Renal cortex interstitium (tissue), 11 donors: ENCODE data around the gene GNAI1. TPM values are rescaled to one million over a fixed set of nuclear protein-coding genes. Genes with fewer than 3 reads are reported as not detected.

Experiments
- DNase-seq, 11 donors: peaks; one replicate each; pipeline ENCODE4 v3.0.0-alpha.2; 2013; ENCODE audit warnings: low read depth in 9 of 11, low spot score in 4 of 11; ENCODE audit errors: extremely low read depth in 1 of 11
- polyA plus RNA-seq, 3 donors: library from polyadenylated mRNA; unstranded; fragments of 120-200 nt; gene quantifications; one replicate each; pipeline ENCODE4 v1.2.1, GENCODE V29; 2013; ENCODE audit not compliant: insufficient read length in 3 of 3

The GNAI1 gene
- polyA plus RNA-seq, 3 donors, result 107 to 156 (median 137) TPM

DNA sequence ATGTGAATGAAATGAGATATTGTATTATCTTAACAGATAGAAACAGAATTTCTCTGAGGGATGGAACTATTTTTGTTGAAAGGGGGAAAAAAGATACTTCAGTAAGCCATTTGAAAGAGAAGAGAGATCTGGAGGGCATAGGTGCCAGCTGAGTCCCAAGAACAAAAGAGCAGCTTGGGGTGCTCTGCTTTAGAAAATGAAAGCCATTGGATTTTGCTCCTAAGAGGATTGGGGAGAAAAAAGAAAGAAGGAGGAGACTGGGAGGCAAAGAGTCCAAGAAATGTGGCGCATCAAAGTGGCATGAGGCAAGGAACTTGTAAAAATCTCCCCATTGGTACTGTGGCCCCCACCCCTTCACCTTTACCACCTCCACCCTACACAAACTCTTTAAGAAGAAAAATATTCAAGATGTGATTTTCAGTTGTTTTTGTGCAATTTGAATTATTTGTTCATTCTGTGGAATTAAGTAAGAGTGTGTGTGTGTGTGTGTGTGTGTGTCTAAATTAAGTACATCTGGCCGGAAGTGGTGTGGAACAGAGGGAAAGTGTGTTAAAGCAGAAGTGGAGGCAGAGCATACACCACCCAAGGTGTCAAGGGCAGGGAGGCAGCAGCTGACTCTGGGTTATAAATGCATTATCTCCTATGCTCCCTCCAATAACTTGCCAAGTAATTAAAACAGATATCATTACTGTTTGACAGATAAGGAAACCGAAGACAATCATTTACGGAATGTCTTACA is 9.9 kb upstream of the GNAI1 start:
- DNase-seq, result no peak

DNA sequence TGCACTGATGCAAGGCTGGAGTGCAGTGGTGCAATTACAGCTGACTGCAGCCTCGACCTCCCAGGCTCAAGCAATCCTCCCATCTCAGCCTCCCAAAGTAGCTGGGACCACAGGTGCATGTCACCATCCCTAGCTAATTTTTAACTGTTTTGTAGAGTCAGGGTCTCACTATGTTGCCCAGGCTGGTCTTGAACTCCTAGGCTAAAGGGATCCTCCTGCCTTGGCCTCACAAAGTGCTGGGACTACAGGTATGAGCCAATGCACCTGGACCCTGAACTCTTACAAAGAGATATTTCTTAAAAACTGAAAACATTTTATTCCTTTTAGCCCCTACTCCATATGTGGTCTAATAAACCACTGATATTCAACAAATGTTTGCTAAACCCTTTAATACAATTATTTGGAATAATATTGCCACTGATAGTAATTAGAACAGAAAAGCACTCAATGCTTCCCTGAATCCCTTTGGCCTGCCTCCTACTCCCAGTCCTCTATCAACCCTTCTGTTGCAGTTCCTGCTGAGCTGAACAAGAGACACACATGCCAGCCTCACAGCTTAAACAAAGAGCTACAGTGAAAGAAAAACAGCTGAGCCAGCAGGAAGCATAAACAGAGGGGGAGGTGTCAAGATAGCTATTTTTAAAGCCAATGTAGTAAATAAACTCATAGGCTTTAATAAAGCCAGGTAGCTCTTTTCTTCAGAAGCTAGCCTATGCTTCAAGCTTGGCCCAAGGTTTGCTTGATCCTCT is 7.0 kb upstream of the GNAI1 start:
- DNase-seq, result no peak

DNA sequence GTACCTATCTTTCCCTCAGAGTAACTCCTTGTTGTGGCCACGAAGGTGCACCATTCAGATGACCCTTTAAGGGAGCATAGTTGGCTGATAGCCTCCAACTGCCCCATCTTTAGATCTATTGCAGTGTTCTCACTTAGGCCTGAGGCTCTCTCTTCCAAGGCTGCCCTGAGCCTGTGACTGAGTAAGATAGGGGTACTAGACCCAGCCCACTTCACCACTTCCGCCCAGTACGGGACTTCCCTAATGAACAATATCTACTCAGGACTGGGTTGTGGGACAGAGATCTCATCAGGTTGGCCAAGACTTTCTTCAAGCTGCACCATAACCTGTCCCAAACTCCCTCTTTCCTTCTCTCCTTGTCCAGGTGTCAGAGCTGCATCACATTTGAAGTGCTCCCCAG is 5.7 kb upstream of the GNAI1 start:
- no peak for DNase-seq

DNA sequence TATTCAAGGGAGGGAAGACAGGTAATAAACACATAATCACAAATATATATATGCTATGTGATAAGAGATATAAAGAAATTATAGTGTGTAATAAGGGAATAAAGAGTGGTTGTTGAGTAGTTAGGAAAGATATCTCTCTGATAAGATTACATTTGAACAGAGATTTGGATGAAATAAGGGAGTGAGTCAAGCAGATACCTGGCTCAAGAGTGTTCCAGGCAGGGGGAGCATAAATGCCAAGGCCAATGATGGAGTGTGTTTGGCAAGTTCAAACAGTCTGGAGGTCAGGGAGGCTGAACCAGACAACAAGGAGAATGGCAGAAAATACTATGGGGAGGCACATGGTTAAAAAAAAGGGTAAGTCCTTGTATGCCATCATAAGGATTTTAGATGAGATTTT is 4.8 kb upstream of the GNAI1 start:
- DNase-seq, result no peak

DNA sequence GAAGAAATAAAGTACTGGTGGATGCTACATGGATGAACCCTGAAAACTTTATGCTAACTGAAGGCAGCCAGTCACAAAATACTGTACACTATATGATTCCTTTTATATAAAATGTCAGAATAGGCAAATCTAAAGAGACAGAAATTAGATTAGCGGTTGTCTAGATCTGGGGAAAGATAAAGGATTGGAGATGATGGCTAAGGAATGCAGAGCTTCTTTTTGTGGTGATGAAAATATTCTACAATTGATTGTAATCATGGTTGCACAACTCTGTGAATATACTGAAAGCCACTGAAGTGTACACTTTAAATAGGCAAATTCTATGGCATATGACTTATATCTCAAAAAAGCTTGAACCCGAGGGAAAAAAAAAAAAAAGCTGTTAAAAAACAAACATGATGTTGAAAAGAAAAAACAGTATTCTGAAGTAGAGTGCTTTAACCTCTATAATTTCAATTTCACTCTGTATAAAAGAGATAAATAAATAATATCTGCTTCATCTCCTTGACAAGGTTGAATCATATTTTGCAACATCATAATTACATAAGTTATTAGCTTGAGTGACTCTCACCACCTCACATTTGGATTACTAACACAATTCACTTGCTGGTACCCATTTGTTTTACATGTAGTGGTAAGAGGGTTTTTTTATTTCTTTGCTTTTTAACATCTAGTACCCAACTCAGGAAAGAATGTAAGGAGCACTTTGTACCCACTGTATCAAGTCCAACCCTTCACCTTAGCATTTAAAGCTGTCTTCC is 2.8 kb upstream of the GNAI1 start:
- DNase-seq, result no peak

DNA sequence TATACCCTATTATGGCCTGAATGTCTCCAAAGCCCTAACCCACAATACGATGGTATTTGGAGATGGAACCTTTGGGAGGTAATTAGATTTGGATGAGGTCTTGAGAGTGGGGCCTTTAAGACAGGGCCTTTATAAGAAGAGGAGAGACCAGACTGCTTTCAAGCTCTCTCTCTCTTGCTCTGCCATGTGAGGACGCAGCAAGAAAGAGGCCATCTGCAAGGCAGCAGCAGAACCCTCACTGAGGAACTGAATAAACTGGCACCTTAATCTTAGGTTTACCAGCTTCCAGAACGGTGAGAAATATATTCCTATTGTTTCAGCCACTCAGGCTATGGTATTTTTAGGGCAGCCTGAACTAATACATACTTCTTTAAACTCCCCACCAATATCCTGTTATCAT is 2.0 kb upstream of the GNAI1 start:
- DNase-seq, result no peak

DNA sequence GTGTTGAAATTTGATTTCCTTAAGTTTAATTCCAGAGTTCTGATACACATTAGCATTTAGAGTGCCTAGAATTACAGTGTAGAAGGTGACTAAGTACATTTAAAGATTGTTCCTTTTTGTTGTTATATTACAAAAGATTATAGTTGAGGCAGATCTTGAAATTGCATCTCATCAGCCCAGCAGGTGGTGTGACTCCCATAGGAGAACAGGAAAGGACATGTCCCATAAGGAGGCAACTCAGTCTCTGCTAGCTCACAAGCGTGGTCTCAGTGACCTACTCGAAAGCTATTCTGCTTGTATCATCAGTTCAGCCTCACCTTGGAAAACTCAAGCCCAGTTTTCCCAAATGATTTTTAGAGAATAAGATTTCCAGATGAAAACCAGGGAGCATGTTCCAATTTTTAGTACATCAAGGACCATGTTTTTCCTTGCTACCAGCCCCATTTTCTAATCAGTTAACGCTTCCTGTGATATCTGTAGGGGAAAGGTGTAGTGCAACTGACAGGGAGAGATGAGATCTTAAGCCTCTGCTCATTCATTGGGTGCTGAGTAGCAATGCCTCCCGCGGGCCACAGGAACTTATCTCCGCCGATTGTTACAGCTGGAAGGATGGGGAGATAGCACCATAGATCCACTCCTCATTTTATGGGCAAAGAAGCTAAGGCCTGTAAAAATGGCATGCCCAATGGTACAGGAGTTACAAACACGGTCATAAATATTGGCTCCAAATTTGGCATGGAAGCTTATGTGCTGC is 1.1 kb upstream of the GNAI1 start:
- no peak for DNase-seq

DNA sequence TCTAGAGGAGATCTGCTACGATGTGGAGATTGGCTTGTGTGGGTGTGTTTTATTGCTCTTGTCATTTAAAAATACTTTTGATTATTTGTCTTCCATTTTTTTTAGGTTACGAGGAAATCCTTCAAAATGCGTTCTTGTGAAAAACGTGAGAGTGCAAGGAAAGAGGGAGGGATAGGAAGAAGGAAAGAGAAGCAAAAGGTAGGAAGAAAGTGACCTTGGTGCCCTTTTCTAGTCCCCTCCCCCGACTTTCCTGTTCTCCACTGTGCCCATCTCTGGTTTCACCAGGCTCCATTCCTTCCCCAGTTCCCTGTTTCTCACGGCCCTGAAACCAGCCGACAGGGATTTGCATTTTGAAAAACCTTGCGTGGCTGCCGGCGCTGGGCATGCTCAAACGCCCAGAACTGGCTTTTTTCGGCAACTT is 506 bp upstream of the GNAI1 start:
- peak in 1 of 11 donors; percentile 53 for DNase-seq

DNA sequence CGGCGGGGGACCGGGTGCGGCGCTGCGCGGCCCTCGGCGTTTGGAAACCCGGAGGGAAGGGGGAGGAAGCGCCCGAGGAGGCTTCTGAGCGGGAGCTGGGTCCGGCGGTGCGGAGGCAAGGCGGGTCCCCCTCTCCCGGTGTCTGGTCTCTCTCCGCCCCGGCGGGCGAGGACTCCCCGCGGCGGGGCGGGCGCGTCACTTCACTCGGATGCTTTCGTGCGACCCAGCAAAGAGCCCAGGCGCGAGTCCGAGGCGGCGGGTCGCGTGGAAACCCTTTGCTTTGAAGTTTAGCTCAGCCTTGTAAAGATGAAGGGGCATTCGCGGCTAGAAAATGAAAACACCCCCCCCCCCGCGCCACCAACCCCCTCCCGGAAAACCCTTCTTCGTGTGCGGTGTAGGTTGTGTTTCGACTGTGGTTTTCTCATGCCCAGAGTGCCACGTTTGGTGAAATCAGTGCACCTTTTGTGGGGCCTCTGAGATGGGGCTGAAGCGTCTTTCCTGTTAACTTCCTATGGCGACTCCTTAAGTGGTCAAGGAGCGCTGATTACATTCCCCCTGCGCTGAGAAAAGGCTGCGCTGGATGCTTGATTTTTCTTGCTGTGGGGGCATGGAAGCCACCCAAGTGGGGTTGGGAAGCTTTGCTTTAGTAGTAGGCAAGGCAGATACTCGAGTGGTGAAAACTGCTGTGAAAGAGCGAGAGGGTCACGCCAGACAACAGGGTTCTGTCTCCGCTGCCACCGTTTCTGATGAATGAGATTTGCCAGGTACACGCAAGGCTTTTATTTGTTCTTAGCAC is 876 bp downstream of the GNAI1 start:
- peak in 1 of 11 donors; percentile 30 for DNase-seq

DNA sequence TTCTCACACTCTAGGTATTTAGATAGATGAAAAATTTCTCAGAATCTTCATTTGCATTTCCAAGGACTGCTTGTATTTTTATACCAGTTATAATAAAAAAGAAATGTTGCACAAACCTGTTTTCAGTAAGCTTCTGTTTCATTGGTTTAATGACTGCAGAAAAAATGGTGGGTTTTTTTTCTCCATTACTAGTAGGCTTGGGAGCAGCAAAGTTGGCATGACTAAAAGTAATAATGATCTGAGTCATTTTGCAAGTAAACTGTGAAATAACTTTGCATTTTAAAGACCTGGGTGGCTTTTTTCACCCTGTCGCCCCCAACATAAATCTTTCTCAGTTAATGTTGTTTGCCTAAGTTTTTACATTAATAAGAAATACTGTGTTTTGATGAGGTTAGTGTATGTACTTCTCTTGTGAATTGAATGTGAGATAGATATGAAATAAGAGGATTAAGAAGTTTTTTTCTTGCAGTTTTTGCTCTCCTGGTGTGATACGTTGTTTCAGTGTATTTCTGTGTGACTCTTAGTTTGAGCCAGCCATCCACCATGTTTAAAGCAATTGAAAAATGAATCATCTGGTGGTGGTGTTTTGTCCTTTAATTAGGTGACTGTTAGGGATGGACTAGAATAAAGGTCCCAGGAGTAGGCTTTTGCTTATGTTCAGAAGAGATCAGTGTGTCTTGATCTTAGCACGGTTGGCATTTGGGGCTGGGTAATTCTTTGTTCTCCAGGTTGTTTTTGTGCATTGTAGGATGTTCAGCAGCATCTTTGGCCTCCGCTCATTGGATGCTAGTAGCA is 1.8 kb downstream of the GNAI1 start:
- peak in 1 of 11 donors; percentile 28 for DNase-seq

DNA sequence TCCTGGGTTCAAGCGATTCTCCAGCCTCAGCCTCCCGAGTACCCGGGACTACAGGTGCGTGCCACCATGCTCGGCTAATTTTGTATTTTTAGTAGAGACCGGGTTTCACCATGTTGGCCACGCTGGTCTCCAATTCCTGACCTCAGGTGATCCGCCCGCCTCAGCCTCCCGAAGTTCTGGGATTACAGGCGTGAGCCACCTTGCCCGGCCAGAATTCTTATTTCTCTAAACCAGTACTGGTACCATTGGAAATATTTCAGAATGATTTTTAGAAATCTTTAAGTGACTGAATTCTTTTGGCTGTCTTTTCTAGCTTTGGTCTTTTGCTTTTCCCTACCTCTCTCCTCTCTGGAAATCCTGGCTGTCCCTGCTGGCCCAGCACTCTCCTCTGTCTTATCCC is 2.8 kb downstream of the GNAI1 start:
- no peak for DNase-seq

DNA sequence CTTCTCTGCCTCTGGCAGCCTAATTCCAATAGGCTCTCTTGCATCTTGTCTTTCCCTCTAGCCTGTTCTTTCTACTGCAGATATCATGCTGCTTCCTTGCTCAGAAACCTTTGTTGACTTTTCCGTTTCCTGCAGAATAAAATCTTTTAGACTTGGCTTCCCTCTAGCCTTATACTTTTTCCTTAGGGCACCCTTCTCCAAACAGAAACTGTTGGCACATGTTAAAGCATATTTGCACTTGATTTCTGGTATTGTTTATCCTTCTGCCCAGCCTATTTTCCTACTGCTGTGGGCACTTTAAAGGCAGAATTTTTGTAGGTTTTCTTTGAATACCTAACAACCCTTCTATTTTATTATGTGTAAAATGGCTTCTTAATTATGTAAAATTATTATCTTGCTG is 4.6 kb downstream of the GNAI1 start:
- no peak for DNase-seq

DNA sequence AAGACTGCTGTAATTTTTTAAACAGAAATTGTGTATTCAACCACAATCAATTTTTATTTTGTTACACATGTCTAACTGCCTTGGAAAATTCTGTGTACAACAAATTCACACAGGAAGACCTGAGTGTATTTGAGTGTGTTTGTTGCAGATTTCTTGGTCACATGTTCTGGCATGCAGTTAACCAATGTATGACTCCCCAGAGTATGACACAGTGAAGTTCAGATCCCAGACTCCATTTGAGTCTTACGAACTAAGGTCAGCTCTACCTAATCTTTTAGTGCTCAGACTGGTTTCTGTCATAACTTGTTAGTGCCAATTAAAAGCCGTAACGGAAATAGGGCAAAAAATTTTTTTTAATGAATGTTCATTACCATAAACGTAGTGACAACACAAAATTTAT is 5.8 kb downstream of the GNAI1 start:
- DNase-seq, result no peak

DNA sequence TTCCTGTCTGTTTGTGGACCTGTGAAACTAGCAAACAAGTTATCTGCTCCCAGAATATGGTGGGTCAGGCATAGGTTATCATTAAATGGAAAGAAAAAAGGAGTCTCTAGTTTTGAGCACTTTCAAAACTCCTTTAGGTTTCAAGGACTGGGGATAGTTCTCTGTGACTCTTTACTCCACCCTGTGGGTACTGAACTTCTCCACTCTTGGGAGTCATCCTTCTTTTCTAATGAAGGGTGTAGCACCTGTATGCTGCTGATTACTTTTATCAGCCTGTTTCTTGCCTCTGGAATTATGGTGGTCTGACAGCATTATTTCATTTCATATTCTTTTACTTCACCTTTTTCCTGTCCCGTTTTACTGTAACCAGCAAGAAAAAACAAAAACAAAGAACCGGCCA is 6.7 kb downstream of the GNAI1 start:
- no peak for DNase-seq

DNA sequence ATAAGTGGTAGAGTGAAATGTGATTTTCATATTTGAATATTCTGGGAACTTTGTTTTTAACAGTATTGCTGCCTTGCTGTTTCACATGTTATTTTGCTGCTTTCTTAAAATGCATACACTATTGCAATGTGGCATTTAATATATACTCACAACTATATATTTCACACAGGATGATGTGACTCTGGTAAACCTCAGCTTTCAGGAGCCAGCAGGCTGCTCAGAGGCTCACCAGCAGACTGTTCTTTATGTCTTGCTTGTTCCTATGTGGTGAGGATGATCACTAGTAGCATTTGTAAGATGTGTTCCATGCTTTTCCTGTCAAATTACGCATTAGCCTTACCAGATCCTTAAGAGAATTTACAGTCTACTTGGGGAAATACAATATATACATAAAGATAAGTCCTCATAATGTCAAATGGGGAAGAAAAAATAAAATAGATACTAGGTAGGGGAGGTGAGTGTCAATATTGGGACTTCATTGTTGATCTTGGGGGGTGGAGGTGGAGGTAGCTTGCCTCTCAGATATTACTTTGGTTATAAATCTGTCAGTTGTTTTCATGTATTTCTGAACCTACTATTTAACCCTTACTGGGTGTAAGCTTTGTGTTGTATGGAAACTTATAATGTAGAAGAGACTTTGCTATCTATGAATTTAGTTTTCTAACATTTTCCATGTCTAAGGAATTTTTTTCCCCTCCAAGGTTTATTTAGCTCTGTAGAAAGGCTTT is 8.4 kb downstream of the GNAI1 start:
- DNase-seq, result no peak

DNA sequence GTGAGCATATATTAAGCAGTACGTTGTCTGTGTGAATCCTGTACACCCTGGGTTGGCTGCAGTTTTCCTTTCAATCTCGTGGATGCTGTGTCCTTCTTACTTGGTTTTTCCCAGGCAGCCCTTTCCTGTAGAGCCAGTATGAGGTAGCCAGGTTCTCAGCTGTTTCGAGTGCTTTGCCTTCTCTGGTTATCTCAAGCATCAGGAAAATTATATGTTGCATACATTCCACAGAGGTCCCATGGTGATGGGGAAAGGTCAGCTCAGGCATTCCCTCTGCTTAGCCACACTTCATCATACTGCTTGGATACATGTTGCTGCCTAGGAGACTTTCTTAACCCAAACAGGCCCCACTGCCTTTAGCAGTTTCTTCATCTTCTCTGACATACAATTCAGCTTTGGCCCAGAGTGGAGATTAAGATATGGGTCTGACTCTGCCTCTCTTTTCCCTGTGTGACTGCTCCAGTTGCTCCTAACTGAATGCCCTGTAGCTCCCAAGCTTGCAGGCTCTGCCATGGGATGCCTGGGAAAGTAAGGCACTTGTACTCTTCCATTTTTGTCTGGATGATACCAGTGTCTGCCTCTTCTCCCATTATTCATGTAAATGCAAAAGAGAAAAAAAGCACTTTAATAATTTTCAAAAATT is 11.3 kb downstream of the GNAI1 start:
- DNase-seq, result peak in 1 of 11 donors; percentile 39
